ENCODE data around the gene TAF15.

- TF ChIP-seq CTCF (IDR thresholded peaks at IDR 0.05) (no peak), POLR2A (IDR thresholded peaks at IDR 0.05) (no peak)
Measured at GRCh38 chr17:35876534-35876933, 67.2 kb downstream of the TAF15 start.

Data from thyroid gland (tissue), 4 donors.